ENCODE data around the gene PTPRD.

DNA sequence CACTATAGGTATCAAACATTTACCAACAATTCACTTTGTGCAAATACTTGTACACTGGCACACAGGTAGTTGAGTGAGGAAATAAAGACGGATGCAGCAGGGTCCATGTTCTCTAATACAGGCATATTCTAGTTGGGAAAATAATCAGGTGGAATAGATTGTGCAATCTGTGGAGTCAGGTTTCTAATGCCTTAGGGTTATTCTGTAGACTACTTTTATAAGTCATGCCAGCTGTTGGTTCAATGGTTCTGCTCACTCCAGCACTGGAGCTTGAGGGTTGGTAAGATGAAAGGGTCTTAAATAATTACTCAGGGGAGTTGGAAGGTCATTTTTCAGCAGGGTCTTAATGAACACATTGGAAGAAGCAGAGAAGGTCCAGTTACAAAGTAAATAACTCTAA is 2123.0 kb downstream of the PTPRD start:
- TF ChIP-seq CTCF (IDR thresholded peaks at IDR 0.05 in 4 of 5, conservative IDR thresholded peaks at IDR 0.05 in 1 of 5) = no peak
- TF ChIP-seq POLR2A (IDR thresholded peaks at IDR 0.05) = no peak
